GM21526 (cell line): ENCODE data around the gene RGS7.
"Not testable (repeated sequence)": the region's sequence is repeated elsewhere in the genome, so short reads cannot be mapped to it uniquely, and the experiment has no call there.

Source experiments
- ATAC-seq: cut with Tn5 transposase; IDR thresholded peaks from one replicate; pipeline ENCODE4 v1.9.1; 2021; ENCODE audit warnings: moderate library complexity; ENCODE audit not compliant: unreplicated experiment, low FRiP score

RGS7 gene

DNA sequence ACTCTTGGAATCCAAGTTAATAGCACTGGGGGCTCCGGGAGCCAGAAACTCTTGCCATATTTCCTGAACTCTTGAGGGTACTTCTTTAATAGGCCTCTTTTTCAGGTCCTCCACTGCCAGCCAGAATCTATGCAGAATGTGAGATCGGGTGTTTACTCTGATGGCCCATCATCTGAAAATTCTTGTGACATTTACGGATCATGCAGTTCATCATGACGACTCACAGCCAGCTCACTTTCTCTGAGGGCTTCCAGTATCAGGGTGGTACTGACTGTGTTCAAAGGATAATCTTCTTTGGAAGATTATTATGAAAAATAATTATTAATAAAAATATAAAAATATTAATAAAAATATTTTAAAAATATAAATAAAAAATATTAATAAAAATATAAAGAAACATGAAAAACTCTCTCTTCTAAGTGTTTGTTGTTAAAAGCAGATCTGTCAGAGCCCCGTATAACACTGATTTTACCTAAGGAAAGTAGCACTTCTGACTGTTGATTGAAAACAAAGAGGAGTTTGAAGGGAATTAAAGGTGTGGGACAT, 550.7 kb downstream of the RGS7 start:
- ATAC-seq, result no peak

DNA sequence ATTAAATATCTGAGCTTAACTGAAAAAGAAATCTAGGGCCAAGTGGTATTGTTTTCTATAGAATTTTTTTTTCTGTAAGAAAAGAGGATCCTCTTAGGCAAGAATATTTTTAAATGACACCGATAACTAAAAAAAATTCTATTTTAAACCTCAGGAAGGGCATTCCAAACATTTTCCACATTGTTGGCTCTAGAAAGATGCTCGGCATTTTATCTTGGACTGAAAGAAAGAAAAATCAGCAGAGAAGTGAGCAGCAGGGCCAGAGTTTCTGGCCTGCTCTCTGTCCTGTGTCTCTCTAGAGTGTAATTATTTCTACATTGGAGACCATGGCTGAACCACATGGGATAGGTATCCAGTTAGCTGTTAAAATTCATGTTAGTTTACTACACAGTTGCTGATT, 552.5 kb downstream of the RGS7 start:
- no peak for ATAC-seq

DNA sequence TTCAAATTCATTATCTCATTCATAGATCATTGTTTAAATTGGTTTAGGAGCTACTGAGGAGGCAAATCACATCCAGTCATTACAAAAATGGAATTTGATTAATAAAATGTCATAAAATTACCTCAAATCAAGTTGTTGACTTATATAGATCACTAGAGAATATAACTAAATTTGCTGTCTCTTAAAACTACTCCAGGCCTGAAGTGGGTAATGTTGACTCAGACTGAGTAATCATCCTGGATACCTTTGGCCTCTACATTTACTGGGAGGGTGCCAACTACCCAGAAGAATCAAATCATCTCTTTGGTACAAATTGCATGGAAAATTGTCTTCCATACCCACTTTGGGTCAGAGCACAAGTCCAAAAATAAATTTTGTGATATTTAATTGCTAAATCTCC, 553.9 kb downstream of the RGS7 start:
- no peak for ATAC-seq

DNA sequence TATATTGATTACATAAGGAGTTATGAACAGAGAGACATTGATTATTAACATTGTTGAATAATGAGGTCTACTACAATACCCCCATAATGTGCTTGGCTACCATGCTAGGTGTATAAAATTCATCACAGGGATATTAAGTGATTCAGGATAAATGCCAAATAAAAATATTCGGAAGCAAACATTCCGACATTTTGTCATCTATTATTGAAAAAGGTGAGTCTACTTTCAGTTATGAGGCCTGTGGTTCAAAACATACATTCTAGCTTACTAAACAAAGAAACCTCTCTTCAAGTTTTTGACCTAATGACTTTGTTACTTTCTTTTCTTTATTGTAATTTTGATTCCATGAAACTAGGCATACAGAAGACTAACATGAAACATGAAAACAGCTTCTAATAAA, 554.7 kb downstream of the RGS7 start:
- ATAC-seq, result no peak

DNA sequence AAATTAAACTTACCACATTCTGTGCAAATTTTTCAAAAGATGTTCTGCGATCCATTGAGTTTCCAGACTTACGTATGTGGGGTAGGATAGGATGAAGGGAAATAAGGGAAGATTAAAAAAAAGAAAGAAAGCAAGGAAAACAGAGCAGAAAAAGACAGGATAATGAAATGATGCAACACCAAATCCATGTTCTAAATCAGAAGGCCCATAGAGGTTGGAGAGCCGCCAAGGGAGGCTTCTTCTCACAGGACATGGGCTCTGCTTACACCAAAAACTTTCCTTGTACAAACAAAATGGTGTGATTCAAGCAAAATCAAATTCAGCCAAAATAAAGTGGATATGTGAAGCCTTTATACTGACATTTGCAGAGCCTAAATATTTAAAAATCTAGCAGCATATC, 555.6 kb downstream of the RGS7 start:
- no peak for ATAC-seq

DNA sequence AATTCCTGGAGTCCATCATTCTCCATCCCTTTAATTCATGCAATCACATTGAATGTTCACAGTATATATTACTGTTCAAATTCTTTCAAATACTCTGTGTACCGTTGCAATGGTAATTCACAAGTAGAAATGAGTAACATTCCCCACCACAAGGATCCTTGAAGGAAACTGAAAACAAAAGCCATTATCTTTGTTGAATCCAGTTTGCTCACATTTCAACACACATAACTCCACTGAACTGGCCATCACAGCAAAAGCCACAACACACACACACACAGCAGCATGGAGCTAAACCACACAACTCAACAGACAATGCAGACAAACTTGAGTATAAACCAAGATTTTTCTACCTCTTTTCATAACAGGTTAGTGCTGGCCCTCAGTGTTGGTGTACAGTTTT, 556.7 kb downstream of the RGS7 start:
- ATAC-seq, result no peak

DNA sequence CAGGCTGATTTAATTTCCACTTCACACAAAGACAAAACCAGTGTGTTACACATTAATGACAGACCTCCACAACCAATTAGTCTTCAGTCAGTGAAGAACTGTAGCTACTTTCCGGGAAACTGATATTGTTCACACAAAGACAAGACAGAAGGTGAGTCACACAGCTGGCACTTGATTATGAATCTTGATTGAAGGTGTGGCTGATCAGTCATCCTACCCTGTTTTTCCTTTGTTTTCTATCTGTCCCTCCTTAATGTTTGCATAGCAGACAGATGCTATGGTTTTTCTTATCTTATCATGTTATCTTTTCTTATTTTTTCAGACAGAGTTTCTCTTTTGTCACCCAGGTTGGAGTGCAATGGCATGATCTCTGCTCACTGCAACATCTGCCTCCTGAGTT, 560.0 kb downstream of the RGS7 start:
- ATAC-seq, result no peak

DNA sequence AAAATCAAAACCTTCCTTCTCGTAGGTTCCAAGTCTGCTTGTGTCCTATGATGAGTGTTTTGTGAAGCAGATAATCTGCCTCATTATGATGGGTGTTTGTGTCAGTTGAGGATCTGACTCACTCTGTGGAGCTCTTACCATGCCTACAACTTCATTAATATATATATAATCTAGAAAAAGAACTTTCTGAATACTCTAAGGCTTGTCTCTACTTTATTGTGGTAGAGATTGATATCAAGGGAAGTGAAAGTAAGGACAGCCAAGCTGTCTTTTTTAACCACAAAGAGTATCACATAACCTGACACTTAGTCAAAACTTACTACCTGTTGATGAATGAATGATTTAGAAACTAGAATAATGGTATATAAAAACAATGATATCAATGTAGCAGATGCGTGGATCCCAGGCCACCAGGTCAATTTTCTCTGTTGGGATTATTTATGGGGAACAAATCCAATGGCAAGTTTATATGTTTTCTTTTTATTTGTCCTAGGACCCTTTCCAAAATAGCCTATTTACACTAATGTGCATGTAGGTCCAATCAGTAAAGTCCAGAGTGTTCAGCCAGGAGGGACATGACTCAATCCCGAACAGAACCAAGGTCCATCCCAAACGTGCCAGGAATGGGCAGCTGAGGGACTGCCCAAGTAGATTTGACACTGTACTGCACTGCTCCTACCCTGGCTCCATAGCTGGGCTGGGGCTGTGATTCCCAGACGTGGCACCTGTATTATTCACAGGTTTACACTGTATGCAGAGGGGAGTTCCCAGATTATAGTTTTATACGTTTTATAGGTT, 562.8 kb downstream of the RGS7 start:
- peak; percentile 71 for ATAC-seq

DNA sequence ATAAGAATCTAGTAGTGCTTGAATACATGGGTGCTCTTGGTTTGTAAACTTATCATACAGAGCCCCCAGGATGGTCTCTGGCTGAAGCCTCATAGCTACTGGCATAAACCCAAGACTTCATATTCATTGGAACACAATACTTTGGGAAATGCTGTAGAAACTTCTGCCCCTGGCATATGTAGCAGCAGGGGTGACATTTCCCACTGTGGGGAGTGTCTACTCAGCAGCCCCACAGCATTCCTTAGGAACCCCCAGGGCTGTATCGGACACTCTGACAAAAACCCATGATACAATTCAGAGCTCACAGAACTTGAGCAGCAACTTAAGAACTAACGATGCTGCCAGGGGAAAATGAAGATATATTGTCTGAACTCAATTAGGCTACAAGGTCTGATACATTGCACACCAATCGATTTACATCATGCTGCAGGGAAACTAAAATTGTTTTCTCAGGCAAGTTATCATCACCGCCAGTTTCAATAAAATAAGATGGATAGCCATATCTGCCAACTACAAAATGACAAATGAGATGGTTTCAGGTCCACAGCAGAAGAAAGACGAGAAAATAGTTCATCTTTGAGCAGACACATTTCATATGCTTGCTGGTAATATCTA, 564.0 kb downstream of the RGS7 start:
- no peak for ATAC-seq

DNA sequence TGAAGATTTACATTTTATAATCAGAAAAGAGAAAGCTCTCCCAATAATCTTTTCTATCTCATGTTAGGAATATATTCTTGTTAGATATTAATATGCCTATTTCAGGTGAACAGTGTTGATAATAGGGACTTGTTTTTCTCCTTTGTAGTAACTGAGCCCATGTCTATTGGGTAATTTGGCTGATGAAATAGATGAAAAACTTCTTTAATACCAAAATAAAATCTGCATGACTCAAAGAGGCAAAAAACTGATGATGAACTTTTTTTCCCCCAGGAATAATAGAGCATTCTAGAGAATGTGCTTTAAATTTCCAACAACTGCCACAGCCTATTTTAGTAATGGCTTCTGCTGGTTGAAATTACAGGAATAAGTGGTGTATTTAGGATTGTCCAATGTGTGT, 566.1 kb downstream of the RGS7 start:
- no peak for ATAC-seq

DNA sequence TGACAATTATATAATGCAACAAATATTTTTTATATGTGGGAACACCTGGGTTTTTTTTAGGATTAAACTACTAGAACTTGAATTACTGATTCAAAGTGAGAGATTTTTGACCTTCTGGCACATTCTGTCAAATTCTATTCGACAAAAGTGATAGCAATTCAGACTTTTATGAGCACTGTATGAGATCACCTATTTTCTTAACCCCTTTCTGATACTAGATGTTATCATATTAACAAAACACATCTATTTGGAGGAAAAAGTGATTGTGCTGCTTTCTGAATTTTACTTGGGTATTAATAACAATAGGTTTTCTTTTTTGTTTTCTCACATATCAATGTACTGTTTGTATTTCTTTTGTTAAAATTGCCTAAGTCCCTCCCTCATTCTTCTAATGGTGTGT, 570.1 kb downstream of the RGS7 start:
- no peak for ATAC-seq

DNA sequence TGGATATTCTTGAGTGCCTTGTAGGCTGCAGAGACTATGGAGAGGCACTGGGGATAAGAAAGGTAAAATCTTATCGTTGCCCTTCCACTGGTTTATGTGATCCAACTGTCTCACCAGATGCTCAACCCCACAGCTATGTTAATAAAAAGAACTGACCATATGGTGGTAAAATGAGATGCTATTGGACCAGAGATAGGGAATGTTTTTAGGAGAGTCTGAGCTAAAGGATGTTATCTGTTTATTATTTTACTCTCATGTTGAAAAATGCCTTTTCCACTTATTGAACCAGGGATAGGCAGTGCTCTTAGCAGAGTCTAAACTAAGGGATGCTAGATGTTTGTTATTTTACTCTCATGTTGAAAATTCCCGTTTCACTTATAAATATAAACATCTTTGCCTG, 572.2 kb downstream of the RGS7 start:
- no peak for ATAC-seq

DNA sequence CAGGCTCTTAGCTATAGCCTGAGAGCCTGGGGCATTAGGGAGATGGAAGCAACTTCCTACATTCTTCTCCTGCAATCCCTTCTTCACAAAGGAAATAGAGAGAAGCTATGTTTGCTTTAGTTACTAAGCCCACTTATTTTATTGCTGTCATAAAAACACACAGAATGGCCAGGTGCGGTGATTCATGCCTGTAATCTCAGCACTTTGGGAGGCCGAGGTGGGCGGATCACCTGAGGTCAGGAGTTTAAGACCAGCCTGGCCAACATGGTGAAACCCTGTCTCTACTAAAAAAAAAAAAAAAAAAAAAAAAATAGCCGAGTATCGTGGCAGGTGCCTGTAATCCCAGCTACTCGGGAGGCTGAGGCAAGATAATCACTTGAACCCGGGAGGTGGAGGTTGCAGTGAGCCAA, 573.3 kb downstream of the RGS7 start:
- not testable (repeated sequence) for ATAC-seq

DNA sequence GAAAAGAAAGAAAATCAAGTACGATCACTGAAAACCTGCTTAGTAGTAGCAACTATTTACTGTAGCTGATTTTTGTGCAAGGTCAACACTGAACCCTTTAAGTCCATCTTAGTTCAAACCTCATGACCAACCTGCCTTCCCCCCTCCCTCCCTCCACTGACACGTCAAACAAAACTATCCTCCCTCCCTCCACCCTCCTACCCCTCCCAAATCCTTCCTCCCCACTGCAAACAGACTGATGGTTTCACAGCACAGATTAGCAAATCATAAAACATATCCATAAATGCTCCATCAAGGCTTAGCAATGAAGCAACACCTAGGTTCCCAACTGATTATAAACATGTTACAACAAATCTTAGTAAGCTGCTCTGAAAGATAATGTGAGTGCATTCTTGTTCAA, 580.8 kb downstream of the RGS7 start:
- no peak for ATAC-seq

DNA sequence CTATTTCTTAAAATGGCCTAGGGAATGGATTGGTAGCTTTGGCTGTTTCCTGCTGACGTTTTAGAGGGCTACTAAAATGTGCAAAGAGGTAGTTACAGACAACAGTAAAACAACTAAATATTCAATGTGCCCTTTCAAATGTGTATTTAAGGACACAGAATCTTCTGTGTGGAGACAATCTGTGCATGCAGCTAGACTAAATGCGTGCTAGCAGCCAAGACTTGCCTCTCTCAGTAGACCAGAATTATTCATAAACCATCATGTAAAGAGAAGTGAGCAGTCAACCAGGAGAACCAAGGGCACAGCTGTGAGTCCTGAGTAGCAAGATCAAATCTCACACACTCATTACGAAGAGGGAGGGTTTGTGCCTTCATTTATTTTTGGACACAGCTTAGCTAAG, 584.9 kb downstream of the RGS7 start:
- no peak for ATAC-seq

DNA sequence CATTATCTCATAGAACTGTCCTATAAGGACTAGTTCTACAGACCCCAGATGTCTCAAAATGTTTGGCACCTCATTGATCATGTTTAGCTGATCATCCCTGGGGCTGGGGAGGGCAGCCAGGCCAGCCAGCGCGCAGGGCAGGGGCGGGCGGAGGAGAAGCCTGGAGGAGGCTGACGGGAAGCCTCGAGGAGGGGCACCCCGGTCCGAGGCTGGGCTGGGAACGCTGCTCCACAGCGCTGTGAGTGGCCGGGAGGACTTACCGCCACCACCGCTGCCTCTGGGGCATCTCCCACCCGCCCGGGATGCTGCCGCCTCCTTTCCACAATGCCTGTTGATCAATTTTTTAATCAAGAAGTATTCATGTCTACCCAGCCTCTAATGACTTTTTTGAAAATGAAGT, 585.6 kb downstream of the RGS7 start:
- ATAC-seq, result no peak

DNA sequence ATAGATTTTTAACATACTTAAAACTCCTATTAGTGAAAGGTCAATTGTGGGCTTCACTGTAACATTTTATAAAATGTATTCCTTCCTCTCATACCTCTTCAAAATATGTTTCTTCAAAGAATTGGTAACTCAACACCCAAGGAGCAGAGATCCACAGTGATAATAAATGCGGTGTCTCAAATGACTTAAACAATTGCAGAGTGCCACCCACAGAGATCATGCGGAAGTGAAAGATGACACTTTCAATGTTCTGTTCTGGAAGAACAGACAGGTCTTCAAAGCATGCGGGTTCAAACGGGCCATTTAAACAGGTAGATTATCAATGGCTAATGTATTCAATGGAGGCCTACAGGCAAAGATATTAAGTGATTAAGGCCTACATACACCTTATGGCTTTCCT, 588.0 kb downstream of the RGS7 start:
- ATAC-seq, result no peak

DNA sequence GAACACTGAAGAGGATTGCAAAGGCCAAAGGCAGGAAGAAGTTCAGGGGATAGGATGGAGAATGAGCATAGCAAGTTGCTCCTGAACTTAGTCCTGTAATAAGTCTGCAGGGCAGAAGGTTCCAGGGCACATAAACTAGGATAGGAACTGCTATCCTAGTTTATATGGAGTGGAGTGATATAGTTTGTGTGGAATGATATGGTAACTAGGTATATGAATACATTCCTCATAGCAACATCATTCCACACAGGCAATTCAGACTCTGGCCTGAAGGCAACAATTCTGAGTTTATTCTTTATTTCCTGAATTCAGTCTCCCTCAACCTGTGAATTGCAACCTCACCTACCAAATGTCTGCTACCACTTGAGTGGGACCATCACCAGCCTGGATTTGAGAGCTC, 590.2 kb downstream of the RGS7 start:
- no peak for ATAC-seq

DNA sequence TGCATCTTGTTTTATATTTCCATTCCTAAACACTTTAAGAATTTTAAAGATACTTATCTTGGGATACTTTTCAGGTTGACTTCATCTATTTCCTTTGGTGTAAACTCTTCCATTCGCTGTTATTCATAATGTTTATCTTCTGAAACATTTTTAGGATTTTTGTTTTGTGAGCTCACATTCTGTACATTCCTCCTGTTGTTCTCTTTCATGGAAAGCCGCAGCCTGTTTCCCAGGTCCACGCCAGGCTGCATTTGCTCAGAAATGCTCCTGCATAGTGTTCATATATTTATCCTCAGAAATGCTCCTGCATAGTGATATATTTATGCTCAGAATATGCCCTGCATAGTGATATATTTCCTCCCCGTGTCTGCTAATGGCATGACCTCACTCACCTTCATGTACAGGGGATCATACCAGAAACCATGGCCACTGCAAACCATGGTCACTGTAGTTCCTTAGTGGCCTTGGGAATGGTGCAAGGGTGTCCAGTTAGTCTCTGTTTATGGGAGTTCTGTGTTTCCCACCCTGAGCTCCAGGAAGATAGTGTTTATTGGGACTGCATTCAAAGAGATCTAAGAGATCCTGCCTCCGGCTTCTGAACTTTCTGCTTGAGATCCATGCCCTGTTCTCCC, 591.2 kb downstream of the RGS7 start:
- no peak for ATAC-seq

DNA sequence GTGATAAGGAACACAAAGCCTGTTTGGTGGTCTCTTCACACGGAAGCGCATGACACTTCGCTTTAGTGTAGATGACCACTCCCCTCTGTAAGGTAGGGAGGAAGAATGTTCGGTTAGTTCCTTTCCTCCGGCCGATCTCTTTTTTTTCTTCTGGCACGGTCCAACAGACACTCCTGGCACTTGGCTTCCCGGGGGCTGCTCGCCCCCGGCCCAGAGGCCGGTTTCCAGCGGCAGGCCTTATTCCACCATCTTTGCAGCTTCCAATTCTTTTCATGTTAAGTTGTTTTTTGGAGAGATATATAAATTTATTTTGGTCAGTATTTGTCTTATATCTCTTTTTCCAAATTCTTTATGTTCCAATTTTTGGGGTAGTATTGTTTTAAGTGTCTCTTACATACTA, 593.2 kb downstream of the RGS7 start:
- no peak for ATAC-seq

DNA sequence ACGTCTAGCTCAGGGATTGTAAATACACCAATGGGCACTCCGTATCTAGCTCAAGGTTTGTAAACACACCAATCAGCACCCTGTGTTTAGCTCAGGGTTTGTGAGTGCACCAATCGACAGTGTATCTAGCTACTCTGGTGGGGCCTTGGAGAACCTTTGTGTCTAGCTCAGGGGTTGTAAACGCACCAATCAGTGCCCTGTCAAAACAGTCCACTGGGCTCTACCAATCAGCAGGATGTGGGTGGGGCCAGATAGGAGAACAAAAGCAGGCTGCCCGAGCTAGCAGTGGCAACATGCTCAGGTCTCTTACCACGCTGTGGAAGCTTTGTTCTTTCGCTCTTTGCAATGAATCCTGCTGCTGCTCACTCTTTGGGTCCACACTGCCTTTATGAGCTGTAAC, 593.9 kb downstream of the RGS7 start:
- ATAC-seq, result not testable (repeated sequence)
